IPS DF 4.7 (cell line): ENCODE measurements around the gene ALDH3A1.
"Not testable (repeated sequence)": the region's sequence is repeated elsewhere in the genome, so short reads cannot be mapped to it uniquely, and the experiment has no call there.

Experiments
- DNase-seq: peaks from one replicate; pipeline ENCODE4 v3.0.0-alpha.2; 2013; ENCODE audit warnings: low spot score; ENCODE audit errors: extremely low read depth

The ALDH3A1 gene

GRCh38 chr17:19747829-19748806 lies at the start of gene ALDH3A1:
Gene ALDH3A1, minus strand, starts transcription at chr17:19748298. Its CDS starts 3,169 bp downstream, at chr17:19745129.
- no peak for DNase-seq

GRCh38 chr17:19796457-19796856 lies 48.4 kb upstream of the ALDH3A1 start:
- DNase-seq: no peak

- no peak for DNase-seq
Measured at GRCh38 chr17:19791918-19792550, 43.9 kb upstream of the ALDH3A1 start.

- no peak for DNase-seq
Measured at GRCh38 chr17:19787733-19788357, 39.7 kb upstream of the ALDH3A1 start.

- no peak for DNase-seq
Measured at GRCh38 chr17:19785854-19786253, 37.8 kb upstream of the ALDH3A1 start.

- DNase-seq: no peak
Measured at GRCh38 chr17:19781488-19782458, 33.7 kb upstream of the ALDH3A1 start.

- DNase-seq: no peak
Measured at GRCh38 chr17:19780846-19781245, 32.7 kb upstream of the ALDH3A1 start.

GRCh38 chr17:19773534-19773933 lies 25.4 kb upstream of the ALDH3A1 start:
- DNase-seq: no peak

- DNase-seq: no peak
Measured at GRCh38 chr17:19771971-19772630, 24.0 kb upstream of the ALDH3A1 start.

GRCh38 chr17:19770985-19771735 lies 23.1 kb upstream of the ALDH3A1 start:
- no peak for DNase-seq

GRCh38 chr17:19769946-19770652 lies 22.0 kb upstream of the ALDH3A1 start:
- no peak for DNase-seq

- DNase-seq: no peak
Measured at GRCh38 chr17:19768046-19768782, 20.1 kb upstream of the ALDH3A1 start.

- DNase-seq: no peak
Measured at GRCh38 chr17:19766421-19767270, 18.5 kb upstream of the ALDH3A1 start.

GRCh38 chr17:19766016-19766415 lies 17.9 kb upstream of the ALDH3A1 start:
- DNase-seq: no peak

- DNase-seq: not testable (repeated sequence)
Measured at GRCh38 chr17:19763991-19764390, 15.9 kb upstream of the ALDH3A1 start.

GRCh38 chr17:19763416-19763815 lies 15.3 kb upstream of the ALDH3A1 start:
- no peak for DNase-seq

GRCh38 chr17:19762515-19762961 lies 14.4 kb upstream of the ALDH3A1 start:
- DNase-seq: no peak
